HG03457 (cell line): Measurements from ENCODE around the gene SAMD14.
"Not testable (repeated sequence)": the region's sequence is repeated elsewhere in the genome, so short reads cannot be mapped to it uniquely, and the experiment has no call there.

Experiments
- ATAC-seq: cut with Tn5 transposase; IDR thresholded peaks from one replicate; pipeline ENCODE4 v1.9.1; 2021; ENCODE audit warnings: moderate number of reproducible peaks; ENCODE audit not compliant: unreplicated experiment

Gene SAMD14

DNA sequence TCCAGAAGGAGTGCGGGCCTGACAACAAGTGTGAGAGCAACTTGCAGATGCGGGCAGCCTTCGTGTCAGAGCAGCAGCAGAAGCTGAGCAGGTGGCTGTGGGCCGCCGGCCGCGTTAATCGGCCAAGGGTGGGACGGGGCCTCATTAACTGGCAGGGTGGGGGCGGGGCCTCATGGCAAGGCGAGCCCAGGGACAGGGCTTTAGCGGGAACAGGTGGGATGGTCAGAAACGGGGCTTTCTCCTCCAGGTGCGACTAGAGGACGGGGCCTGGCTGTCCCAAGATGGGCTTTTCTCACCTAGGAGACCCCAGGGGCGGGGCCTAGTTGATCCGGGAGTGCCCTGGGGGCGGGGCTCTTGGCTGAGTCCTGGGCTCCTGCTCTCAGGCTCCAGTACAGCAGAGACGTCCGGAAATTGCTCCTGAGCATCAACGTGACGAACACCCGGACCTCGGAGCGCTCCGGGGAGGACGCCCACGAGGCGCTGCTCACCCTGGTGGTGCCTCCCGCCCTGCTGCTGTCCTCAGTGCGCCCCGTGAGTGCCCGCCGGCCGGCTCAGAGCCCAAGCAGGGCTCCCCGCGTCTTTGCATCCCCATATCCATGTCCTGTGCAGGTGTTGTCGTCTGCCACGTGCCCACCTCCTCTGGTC is 53.2 kb downstream of the SAMD14 start:
- no peak for ATAC-seq

GRCh38 chr17:50076221-50076590 is 53.8 kb downstream of the SAMD14 start:
- no peak for ATAC-seq

DNA sequence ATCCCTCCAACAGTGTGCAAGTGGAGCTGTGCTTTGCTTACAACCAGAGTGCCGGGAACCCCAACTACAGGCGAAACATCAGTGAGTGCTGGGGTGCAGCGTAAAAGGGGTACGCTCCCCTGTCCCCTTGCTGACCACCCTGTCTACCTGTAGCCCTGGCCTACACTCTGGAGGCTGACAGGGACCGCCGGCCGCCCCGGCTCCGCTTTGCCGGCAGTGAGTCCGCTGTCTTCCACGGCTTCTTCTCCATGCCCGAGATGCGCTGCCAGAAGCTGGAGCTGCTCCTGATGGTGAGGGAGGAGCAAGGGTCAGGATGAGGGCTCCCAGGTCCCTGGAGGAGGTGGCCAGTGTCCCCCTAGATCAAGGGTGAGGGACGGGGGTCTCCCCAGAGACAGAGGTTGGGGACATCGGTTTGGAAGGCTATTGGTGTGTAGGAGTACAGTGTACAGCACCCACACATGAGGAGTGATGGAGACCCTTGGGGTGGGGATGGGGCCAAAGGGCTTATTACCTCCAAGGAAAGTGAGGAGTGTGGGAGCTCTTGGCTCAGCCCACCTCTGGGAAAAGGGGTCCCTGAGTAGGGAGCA is 54.4 kb downstream of the SAMD14 start:
- ATAC-seq, result no peak

DNA sequence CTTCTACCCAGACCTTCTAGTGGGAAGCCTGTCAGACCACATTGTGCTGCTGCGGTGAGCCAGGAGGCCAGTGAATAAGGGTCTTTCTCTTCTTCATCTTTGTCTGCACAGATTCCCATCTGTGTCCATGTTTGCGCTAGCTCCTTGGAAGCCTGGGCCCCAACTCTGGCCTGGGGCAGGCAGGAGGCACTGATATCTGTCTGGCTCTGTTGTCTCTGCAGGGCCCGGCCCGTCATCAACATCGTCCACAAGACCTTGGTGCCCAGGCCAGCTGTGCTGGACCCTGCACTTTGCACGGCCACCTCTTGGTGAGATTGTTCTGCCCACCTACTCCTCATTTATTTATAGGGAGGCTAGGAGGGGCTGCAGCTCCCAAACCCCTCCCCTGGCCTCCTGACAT is 55.7 kb downstream of the SAMD14 start:
- ATAC-seq, result no peak

- ATAC-seq, result no peak
Observed at GRCh38 chr17:50072925-50073324, 57.0 kb downstream of the SAMD14 start.

DNA sequence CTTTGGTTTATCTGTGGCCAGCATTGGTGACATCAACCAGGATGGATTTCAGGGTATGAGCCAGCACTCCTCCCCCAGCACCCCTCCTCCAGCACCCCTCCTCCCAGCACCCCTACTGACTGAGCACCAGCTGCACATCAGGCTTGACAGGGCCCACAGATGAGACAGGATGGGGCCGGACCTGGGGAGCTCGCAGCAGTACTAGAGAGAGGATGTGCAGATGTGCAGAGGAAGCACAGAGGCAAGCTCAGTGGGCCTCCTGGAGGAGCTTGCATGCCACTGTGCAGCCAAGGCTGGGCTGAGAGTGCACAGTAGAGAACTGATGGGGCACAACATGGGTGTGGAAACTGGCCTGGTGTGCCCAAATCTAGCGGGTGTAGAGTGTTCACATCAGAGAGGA is 57.8 kb downstream of the SAMD14 start:
- no peak for ATAC-seq

GRCh38 chr17:50071692-50072091 is 58.3 kb downstream of the SAMD14 start:
- no peak for ATAC-seq

GRCh38 chr17:50070908-50071680 is 58.9 kb downstream of the SAMD14 start:
- no peak for ATAC-seq

DNA sequence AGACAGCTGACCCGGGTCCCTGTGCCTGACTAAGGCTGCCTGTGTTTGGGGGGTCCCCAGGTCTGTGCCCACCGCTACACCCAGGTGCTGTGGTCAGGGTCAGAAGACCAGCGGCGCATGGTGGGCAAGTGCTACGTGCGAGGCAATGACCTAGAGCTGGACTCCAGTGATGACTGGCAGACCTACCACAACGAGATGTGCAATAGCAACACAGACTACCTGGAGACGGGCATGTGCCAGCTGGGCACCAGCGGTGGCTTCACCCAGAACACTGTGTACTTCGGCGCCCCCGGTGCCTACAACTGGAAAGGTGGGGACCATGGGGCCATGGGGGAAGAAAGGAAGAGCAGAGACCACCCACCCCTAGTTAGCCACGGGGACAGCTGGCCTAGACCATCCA is 62.0 kb downstream of the SAMD14 start:
- no peak for ATAC-seq

DNA sequence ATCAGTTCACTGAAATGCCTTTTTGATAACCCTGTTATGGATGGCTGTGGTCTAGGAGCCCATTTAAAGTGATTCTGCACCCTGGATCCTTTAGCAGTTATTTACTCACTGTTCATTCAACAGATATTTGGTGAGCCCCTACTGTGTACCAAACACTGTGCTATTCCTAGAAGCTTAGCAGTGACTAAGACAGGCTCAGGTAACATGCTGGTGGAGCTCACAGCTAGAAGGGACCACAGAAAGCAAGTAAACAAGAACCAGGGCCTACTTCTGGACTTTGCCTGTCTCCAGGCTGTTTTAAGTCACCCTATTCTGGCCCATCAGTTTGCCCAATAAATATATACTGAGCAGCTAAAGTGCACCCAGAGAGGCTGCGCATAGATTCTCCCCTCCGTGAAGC is 63.0 kb downstream of the SAMD14 start:
- ATAC-seq, result no peak

- no peak for ATAC-seq
Observed at GRCh38 chr17:50065056-50065455, 64.9 kb downstream of the SAMD14 start.

DNA sequence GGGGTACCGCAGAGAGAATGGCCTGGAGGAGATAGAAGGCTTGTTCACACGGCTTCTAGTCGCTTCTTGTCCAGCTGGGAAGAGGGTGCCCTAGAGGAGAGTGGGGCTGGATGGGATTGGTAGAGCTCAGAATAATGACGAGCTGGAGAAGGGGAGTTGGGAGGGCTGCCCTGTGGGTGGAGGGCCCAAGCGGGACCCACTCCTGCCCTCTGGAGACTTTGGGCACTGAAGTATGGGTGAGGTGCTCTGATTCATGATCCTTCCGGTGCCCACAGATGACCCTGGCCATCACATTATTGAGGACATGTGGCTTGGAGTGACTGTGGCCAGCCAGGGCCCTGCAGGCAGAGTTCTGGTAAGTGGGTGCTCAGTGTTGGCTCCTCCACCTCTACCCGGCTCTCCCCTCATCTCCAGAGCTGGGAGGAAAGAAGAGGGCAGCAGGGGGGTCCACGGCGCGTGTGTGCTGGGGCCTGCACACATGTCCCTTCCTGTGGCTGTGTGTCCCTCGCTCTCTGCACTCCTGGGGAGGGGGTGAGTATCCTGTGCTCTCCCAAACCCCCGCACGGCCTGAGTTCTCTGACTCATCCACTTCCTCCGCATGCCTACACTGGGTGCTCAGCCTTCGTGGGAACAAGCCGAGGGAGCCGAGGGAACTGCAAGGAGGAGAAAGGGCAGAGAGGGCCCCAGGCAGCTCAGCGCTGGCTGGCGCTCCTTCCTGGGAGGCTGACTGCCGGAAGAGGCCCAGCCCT is 65.5 kb downstream of the SAMD14 start:
- no peak for ATAC-seq

DNA sequence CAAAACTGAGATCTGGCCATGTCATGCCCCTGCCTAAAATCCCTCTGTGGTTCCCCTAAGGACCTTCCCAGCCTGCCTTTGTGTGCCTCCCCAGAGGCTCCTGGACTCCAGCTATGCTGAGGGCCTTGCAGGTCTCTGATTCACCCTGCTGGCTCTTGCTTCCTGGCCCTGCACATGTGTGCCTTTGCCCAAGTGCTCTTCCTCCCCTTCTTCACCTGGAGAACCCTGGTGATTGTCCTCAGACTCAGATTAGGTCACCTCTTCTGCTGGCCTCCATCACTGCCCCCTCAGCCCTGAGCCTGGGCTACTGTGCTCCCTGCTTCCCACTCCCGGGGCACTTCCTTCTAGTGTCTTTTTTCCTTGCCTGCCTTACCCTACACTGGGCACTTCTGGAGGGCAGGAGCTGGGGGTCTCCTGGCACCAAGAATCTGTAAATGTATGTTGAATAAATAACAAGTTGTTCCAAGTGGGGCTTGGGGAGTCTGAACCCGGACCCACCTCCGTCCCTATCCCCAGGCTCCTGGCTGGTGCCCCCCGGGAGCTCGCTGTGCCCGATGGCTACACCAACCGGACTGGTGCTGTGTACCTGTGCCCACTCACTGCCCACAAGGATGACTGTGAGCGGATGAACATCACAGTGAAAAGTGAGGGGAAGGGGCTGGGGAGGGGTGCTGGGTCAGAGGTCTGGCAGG is 66.3 kb downstream of the SAMD14 start:
- ATAC-seq, result no peak

DNA sequence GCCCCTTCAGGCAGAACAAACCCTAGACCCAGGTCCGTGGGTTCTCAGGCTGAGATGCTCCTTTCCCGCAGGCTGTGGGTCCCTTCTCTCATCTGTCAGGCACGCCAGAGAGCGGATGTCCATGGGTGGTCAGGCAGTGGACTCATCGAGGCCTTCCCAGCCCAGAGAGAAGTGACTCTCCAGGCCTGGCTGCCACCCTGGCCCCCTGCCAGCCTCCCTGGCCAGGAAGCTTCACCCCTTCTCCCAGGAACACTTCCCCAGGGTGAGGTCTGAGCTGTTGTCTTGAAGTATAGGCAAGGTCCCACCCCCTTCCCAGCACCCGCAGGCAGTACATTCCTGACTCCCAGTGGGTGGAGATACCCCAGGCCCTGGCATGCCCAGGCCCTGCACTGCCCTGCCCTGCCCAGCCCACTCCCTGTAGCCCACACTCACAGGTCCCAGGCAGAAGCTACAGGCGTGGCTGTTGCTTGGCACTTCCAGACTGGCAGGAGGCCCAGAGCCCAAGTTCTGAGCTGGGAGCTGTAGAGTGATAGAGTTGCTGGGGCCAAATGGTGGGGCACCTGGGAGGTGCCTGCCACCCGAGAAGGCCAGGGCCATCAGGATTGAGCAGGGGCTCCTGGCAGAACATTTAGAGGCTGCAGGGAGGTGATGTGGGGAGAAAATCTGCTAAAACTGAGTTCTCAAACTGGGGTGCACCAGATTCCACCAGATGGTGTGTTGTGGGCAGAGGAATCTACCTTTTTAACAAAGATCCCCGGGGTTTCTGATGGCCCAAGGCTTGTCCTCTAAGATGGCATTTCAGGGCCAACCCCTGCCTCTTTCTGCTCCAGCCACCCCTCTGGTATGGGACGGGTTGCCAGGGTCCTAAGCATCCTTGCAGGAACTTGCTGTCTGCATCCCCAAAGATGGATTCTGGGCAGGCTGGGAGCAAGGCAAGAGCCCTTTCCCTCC is 67.4 kb downstream of the SAMD14 start:
- ATAC-seq, result no peak

DNA sequence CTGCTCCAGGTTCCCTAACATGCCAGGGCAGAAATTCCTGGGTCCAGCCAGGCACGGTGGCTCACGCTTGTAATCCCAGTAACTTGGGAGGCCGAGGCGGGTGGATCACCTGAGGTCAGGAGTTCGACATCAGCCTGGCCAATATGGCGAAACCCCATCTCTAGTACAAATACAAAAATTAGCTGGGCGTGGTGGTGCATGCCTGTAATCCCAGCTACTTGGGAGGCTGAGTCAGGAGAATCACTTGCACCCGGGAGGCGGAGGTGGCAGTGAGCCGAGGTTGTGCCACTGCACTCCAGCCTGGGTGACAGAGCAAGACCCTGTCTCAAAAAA is 68.3 kb downstream of the SAMD14 start:
- not testable (repeated sequence) for ATAC-seq

DNA sequence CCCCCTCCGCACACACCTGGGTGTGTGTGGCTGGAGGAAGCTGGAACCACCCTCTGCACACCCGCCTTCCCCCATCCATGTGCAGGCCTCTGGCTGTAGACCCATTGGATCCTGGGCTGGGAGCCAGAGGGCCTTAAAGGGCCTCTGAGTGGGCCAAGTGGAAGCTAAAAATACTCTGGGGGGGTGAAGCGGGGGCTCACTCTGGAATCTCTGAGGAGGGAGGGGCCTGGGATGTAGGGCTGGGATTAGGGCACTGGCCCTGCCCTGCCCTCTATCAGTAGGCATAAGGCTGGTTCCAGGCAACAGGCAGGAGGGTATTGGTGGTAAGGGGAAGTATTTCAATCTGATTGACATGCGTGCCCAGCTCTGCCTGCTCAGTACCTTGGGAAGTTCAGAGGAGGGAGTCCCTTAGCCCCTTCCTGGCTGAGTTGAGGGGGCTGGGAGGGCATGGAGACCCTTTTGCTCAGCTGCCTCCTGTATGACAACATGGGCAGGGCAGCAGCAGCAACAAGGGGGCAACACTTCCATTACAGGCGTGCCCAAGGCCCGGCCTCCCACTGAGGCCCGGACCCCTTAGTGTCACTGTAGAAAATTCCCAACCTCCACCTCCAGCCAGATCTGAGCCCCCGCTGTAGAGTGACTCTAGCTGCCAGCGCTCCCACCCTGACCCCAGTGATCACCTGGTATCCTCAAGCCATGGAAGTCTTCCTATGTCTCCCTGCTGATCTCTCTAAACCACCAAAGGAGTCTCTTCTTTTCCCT is 68.8 kb downstream of the SAMD14 start:
- no peak for ATAC-seq
